GM18507 (cell line): ENCODE data around the gene TTC28.

Source experiments
- DNase-seq: peaks from one replicate; pipeline ENCODE4 v3.0.0; 2011; ENCODE audit warnings: low read depth; ENCODE audit not compliant: insufficient read length; ENCODE audit errors: extremely low spot score
- FAIRE-seq: peaks from 2 replicates; lab custom pipeline; 2011; peaks lifted over from hg19 to GRCh38; lab: Jason Lieb, UNC

The TTC28 gene

GRCh38 chr22:28143961-28144745 is 535.5 kb downstream of the TTC28 start:
- FAIRE-seq (no peak), DNase-seq (no peak)

- no peak for DNase-seq
- FAIRE-seq = no peak
These were observed 536.3 kb downstream of the TTC28 start for GRCh38 chr22:28143241-28143865.

GRCh38 chr22:28142361-28142961 is 537.2 kb downstream of the TTC28 start:
- DNase-seq (no peak), FAIRE-seq (no peak)

- no peak for FAIRE-seq
- DNase-seq = no peak
These were observed 538.0 kb downstream of the TTC28 start for GRCh38 chr22:28141614-28142013.

GRCh38 chr22:28139961-28140360 is 539.7 kb downstream of the TTC28 start:
- FAIRE-seq (no peak), DNase-seq (no peak)

GRCh38 chr22:28139516-28139915 is 540.1 kb downstream of the TTC28 start:
- FAIRE-seq (no peak), DNase-seq (no peak)

GRCh38 chr22:28137036-28137435 is 542.6 kb downstream of the TTC28 start:
- FAIRE-seq = no peak

GRCh38 chr22:28132466-28132865 is 547.2 kb downstream of the TTC28 start:
- no peak for DNase-seq

More at GRCh38 chr22:28137036-28137435, 542.6 kb downstream of the TTC28 start:
- no peak for DNase-seq

GRCh38 chr22:28129319-28129962 is 550.2 kb downstream of the TTC28 start:
- FAIRE-seq (no peak), DNase-seq (no peak)

More at GRCh38 chr22:28132466-28132865, 547.2 kb downstream of the TTC28 start:
- FAIRE-seq = no peak

GRCh38 chr22:28128827-28129226 is 550.8 kb downstream of the TTC28 start:
- no peak for FAIRE-seq
- no peak for DNase-seq

- FAIRE-seq (no peak), DNase-seq (no peak)
These were observed 553.8 kb downstream of the TTC28 start for GRCh38 chr22:28125799-28126198.

- FAIRE-seq (no peak), DNase-seq (no peak)
These were observed 555.5 kb downstream of the TTC28 start for GRCh38 chr22:28123989-28124766.

GRCh38 chr22:28120691-28121592 is 558.7 kb downstream of the TTC28 start:
- DNase-seq (no peak), FAIRE-seq (no peak)

GRCh38 chr22:28118957-28119631 is 560.5 kb downstream of the TTC28 start:
- FAIRE-seq (no peak), DNase-seq (no peak)

GRCh38 chr22:28116219-28116673 is 563.4 kb downstream of the TTC28 start:
- DNase-seq (no peak), FAIRE-seq (no peak)

GRCh38 chr22:28115426-28115825 is 564.2 kb downstream of the TTC28 start:
- FAIRE-seq (no peak), DNase-seq (no peak)

GRCh38 chr22:28112548-28113043 is 567.0 kb downstream of the TTC28 start:
- no peak for DNase-seq
- FAIRE-seq = no peak

GRCh38 chr22:28112190-28112544 is 567.5 kb downstream of the TTC28 start:
- DNase-seq (no peak), FAIRE-seq (no peak)
